HUES64 (cell line): ENCODE results near the gene PRKAB2.
"Not testable (repeated sequence)": the region's sequence is repeated elsewhere in the genome, so short reads cannot be mapped to it uniquely, and the experiment has no call there.

Experiments
- H3K27ac ChIP-seq: 2 replicates; pipeline ENCODE4 v1.7.0; 2013; ENCODE audit warnings: low read depth, low read length, inconsistent platforms
- H3K27me3 ChIP-seq: 2 replicates; pipeline ENCODE4 v1.6.1; 2013; ENCODE audit warnings: mild to moderate bottlenecking, low read length; ENCODE audit not compliant: insufficient read depth
- H3K36me3 ChIP-seq: 2 replicates; pipeline ENCODE4 v1.6.1; 2013; ENCODE audit warnings: mild to moderate bottlenecking, low read length; ENCODE audit not compliant: insufficient read depth
- H3K4me1 ChIP-seq: 2 replicates; pipeline ENCODE4 v1.6.1; 2013; ENCODE audit warnings: mild to moderate bottlenecking, low read length, moderate library complexity; ENCODE audit not compliant: insufficient read depth
- H3K4me3 ChIP-seq: 2 replicates; pipeline ENCODE4 v1.5.1; 2013; ENCODE audit warnings: mild to moderate bottlenecking, low read length, moderate library complexity
- H3K9ac ChIP-seq: 2 replicates; pipeline ENCODE4 v1.6.1; 2013; ENCODE audit warnings: mild to moderate bottlenecking, low read depth, low read length
- H3K9me3 ChIP-seq: 2 replicates; pipeline ENCODE4 v1.6.1; 2013; ENCODE audit warnings: low read depth, low read length; ENCODE audit not compliant: insufficient read depth
- WGBS: fragments of 150-250, 120-280 bp; methylation state at CpG from one replicate; pipeline ENCODE4 v1.1.7; 2013; ENCODE audit warnings: missing lambda C conversion rate; 5-methylcytosine and 5-hydroxymethylcytosine counted together

Gene PRKAB2

GRCh38 chr1:147209825-147210821, 37.9 kb upstream of the PRKAB2 start:
- Histone ChIP-seq H3K4me1 (no peaks in the 10 kb centered on the region), H3K4me3 (no peak overlapping the region), H3K9me3 (no peaks in the 10 kb centered on the region), H3K27ac (no peak overlapping the region), H3K36me3 (no peaks in the 10 kb centered on the region), H3K27me3 (no peaks in the 10 kb centered on the region), H3K9ac (no peak overlapping the region)
- WGBS = 100% methylated on average over 2 of the region's 3 CpGs

GRCh38 chr1:147208619-147209018, 36.3 kb upstream of the PRKAB2 start:
- WGBS = 97% methylated on average over 7 of the region's 7 CpGs
- H3K9ac ChIP-seq = no peak overlapping the region
- no peak overlapping the region for H3K4me3 ChIP-seq
- H3K4me1 ChIP-seq = no peaks in the 10 kb centered on the region
- H3K9me3 ChIP-seq = no peaks in the 10 kb centered on the region
- H3K27ac ChIP-seq = no peak overlapping the region
- H3K36me3 ChIP-seq = no peaks in the 10 kb centered on the region
- H3K27me3 ChIP-seq = no peaks in the 10 kb centered on the region

- Histone ChIP-seq H3K36me3 (no peaks in the 10 kb centered on the region), H3K27me3 (no peaks in the 10 kb centered on the region), H3K9ac (no peak overlapping the region), H3K4me1 (no peaks in the 10 kb centered on the region), H3K27ac (no peak overlapping the region), H3K9me3 (no peaks in the 10 kb centered on the region), H3K4me3 (no peak overlapping the region)
- 100% methylated on average over 1 of the region's 1 CpG for WGBS
Measured at GRCh38 chr1:147207192-147207591, 34.9 kb upstream of the PRKAB2 start.

GRCh38 chr1:147204080-147204479, 31.8 kb upstream of the PRKAB2 start:
- Histone ChIP-seq H3K9ac (no peak overlapping the region), H3K4me3 (no peak overlapping the region), H3K27ac (no peak overlapping the region), H3K4me1 (no peaks in the 10 kb centered on the region), H3K9me3 (no peaks in the 10 kb centered on the region), H3K36me3 (no peaks in the 10 kb centered on the region), H3K27me3 (no peaks in the 10 kb centered on the region)
- 92% methylated on average over 3 of the region's 3 CpGs for WGBS

DNA sequence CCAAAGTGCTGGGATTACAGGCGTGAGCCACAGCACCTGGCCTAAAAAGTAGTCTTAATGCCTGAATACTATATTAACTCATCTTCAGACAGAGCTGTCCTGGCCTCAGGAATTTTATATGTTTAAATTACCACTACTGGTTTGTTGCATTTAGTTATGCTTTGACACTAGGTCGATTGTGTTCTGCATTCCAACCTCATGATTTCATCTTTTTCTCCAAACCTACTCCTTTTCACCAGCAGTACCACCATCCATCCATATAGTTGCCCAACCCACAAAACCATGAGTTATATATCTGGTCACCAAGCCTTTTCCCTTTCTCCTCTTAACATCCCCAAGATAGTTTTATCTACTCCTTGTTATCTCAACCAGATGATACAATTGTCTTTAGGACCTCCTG, 30.3 kb upstream of the PRKAB2 start:
- no peaks in the 10 kb centered on the region for H3K9me3 ChIP-seq
- WGBS = 89% methylated on average over 2 of the region's 2 CpGs
- no peaks in the 10 kb centered on the region for H3K4me1 ChIP-seq
- H3K27me3 ChIP-seq = no peaks in the 10 kb centered on the region
- H3K36me3 ChIP-seq = no peaks in the 10 kb centered on the region
- no peak overlapping the region for H3K4me3 ChIP-seq
- no peak overlapping the region for H3K9ac ChIP-seq
- no peak overlapping the region for H3K27ac ChIP-seq

- H3K27ac ChIP-seq = no peak overlapping the region
- WGBS = 100% methylated on average over 1 of the region's 1 CpG
Measured at GRCh38 chr1:147201786-147202185, 29.5 kb upstream of the PRKAB2 start.

DNA sequence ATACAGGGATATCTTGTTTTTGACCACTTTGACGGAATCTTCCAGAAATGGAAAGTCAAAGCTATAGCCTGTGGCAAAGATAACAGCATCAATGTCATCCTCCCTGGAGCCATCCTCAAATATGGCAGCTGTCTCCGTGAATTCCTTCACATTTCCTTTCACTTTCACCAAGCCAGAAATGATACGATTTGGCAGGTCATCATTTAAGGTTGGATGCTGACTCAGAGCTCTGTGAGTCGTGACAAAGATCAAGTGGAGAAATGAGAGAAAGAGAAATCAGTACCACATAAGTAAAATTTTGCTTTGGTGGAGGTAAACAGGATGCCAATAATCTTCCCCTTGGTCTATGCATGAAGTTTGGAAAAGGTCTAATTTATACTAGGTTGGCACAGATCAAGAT, 29.0 kb upstream of the PRKAB2 start:
- H3K36me3 ChIP-seq = no peaks in the 10 kb centered on the region
- no peaks in the 10 kb centered on the region for H3K9me3 ChIP-seq
- H3K9ac ChIP-seq = no peak overlapping the region
- no peak overlapping the region for H3K27ac ChIP-seq
- no peaks in the 10 kb centered on the region for H3K4me1 ChIP-seq
- WGBS = 94% methylated on average over 4 of the region's 4 CpGs
- H3K27me3 ChIP-seq = no peaks in the 10 kb centered on the region
- H3K4me3 ChIP-seq = no peak overlapping the region

More at GRCh38 chr1:147201786-147202185, 29.5 kb upstream of the PRKAB2 start:
- Histone ChIP-seq H3K27me3 (no peaks in the 10 kb centered on the region), H3K9me3 (no peaks in the 10 kb centered on the region), H3K4me3 (no peak overlapping the region), H3K9ac (no peak overlapping the region), H3K36me3 (no peaks in the 10 kb centered on the region), H3K4me1 (no peaks in the 10 kb centered on the region)

DNA sequence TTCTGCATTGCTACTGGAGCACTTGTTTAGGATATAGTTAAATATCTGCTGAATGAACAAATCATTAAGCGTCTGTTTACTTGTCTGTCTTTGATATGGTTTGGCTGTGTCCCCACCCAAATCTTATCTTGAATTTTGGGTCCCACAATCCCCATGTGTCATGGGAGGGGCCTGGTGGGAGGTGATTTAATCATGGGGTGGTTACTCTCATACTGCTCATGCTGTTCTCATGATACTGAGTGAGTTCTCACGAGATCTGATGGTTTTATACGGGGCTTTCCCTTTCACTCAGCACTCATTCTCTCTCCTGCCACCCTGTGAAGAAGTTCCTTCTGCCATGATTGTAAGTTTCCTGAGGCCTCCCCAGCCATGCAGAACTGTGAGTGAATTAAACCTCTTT, 25.1 kb upstream of the PRKAB2 start:
- H3K9me3 ChIP-seq, H3K27ac ChIP-seq, H3K4me3 ChIP-seq, H3K36me3 ChIP-seq, H3K9ac ChIP-seq, H3K27me3 ChIP-seq, H3K4me1 ChIP-seq: not testable (repeated sequence)
- 97% methylated on average over 3 of the region's 3 CpGs for WGBS

GRCh38 chr1:147189514-147189913, 17.2 kb upstream of the PRKAB2 start:
- Histone ChIP-seq H3K9me3 (no peaks in the 10 kb centered on the region), H3K4me3 (no peak overlapping the region)
- WGBS = 92% methylated on average over 2 of the region's 2 CpGs

GRCh38 chr1:147185432-147185831, 13.2 kb upstream of the PRKAB2 start:
- Histone ChIP-seq H3K36me3 (no peaks in the 10 kb centered on the region), H3K4me1 (peaks cover 12% of the 10 kb centered on the region), H3K27me3 (no peaks in the 10 kb centered on the region), H3K9ac (no peak overlapping the region), H3K27ac (no peak overlapping the region), H3K4me3 (no peak overlapping the region), H3K9me3 (no peaks in the 10 kb centered on the region)
- 77% methylated on average over 2 of the region's 2 CpGs for WGBS

More at GRCh38 chr1:147189514-147189913, 17.2 kb upstream of the PRKAB2 start:
- no peak overlapping the region for H3K27ac ChIP-seq
- H3K9ac ChIP-seq = no peak overlapping the region
- no peaks in the 10 kb centered on the region for H3K36me3 ChIP-seq
- H3K27me3 ChIP-seq = no peaks in the 10 kb centered on the region
- H3K4me1 ChIP-seq = peaks cover 11% of the 10 kb centered on the region

- Histone ChIP-seq H3K9ac (no peak overlapping the region), H3K36me3 (no peaks in the 10 kb centered on the region), H3K4me3 (no peak overlapping the region), H3K9me3 (no peaks in the 10 kb centered on the region), H3K27ac (no peak overlapping the region), H3K27me3 (no peaks in the 10 kb centered on the region), H3K4me1 (peaks cover 4% of the 10 kb centered on the region; the same call in 1 of the 2 replicates)
- 94% methylated on average over 36 of the region's 36 CpGs for WGBS
Measured at GRCh38 chr1:147177611-147178380, 5.5 kb upstream of the PRKAB2 start.
